B cell (primary cell): ENCODE measurements around the gene CIC.

ENCODE experiments used
- EZH2 ChIP-seq: IDR thresholded peaks from 2 replicates; pipeline ENCODE4 v1.6.1; 2012; ENCODE audit warnings: borderline replicate concordance, low read depth, mild to moderate bottlenecking, moderate library complexity, low read length; ENCODE audit not compliant: insufficient read depth, poor library complexity, severe bottlenecking
- TF ChIP-seq, protein P1 (sequence below): fragments of 200-600 bp; IDR thresholded peaks from one replicate; pipeline ENCODE4 v1.8.0; 2022; ENCODE audit warnings: antibody characterized with exemption, mild to moderate bottlenecking

GRCh38 chr19:42335971-42336370 is 66.9 kb downstream of the CIC start:
- TF ChIP-seq, protein P1, sequence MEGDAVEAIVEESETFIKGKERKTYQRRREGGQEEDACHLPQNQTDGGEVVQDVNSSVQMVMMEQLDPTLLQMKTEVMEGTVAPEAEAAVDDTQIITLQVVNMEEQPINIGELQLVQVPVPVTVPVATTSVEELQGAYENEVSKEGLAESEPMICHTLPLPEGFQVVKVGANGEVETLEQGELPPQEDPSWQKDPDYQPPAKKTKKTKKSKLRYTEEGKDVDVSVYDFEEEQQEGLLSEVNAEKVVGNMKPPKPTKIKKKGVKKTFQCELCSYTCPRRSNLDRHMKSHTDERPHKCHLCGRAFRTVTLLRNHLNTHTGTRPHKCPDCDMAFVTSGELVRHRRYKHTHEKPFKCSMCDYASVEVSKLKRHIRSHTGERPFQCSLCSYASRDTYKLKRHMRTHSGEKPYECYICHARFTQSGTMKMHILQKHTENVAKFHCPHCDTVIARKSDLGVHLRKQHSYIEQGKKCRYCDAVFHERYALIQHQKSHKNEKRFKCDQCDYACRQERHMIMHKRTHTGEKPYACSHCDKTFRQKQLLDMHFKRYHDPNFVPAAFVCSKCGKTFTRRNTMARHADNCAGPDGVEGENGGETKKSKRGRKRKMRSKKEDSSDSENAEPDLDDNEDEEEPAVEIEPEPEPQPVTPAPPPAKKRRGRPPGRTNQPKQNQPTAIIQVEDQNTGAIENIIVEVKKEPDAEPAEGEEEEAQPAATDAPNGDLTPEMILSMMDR: no peak
- TF ChIP-seq EZH2: no peak
